Nephron progenitor cell (in vitro differentiated cells): Measurements from ENCODE around the gene FOXG1.

Source experiments
- DNase-seq: peaks from one replicate; pipeline ENCODE4 v3.0.0; 2021
- H3K27ac Mint-ChIP-seq: 2 replicates; pipeline ENCODE4 v1.8.0; 2021; ENCODE audit warnings: mild to moderate bottlenecking, moderate library complexity, mixed read lengths
- H3K27me3 Mint-ChIP-seq: 2 replicates; pipeline ENCODE4 v1.8.0; 2021; ENCODE audit warnings: mild to moderate bottlenecking, low read depth, mixed read lengths; ENCODE audit not compliant: poor library complexity
- H3K36me3 Mint-ChIP-seq: 2 replicates; pipeline ENCODE4 v1.8.0; 2021; ENCODE audit warnings: low read depth, mixed read lengths
- H3K4me1 Mint-ChIP-seq: 2 replicates; pipeline ENCODE4 v1.8.0; 2021; ENCODE audit warnings: mixed read lengths
- H3K4me3 Mint-ChIP-seq: 2 replicates; pipeline ENCODE4 v1.8.0; 2021; ENCODE audit warnings: mild to moderate bottlenecking, moderate library complexity, mixed read lengths
- H3K9me3 Mint-ChIP-seq: 2 replicates; pipeline ENCODE4 v1.8.0; 2021; ENCODE audit warnings: mild to moderate bottlenecking, moderate library complexity, mixed read lengths
- TF ChIP-seq, protein P1 (sequence below): fragments of 200-600 bp; sonication (generic); IDR thresholded peaks from 2 replicates; pipeline ENCODE4 v1.5.0; 2021; ENCODE audit warnings: antibody characterized with exemption

Gene FOXG1

DNA sequence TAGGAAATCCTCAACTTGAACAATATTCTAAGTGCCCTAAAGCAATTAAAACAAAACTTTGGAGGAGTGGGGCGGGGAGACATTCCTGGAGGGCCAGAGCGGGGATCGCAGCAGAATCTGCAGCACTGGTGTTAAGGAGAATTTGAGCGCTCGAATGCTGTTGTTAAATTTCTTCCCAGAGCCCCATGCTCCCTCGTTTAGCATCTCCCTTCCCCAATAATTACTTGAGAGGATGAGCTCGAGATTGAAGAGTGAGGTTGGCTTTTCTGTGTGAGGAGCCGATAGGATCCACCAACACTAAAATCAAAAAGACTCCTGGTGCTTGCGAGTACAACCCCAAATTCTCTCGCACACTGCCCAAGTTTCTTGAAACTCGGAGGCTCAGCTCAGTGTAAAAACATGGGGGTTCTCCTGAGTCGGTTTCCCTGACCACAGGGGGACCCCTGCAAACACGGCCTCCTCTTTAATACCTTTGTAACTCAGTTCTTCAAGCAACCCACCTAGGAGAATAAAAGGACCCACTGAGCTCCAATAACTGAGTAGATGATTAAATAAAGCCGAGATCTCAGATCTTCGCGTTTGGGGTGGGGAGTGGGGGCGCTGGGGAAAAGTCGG, 10.2 kb upstream of the FOXG1 start:
- Mint-ChIP-seq H3K36me3 (no peaks in the 10 kb centered on the region), H3K27me3 (peaks cover 83% of the 10 kb centered on the region), H3K27ac (no peak overlapping the region), H3K4me3 (no peak overlapping the region), H3K4me1 (peaks cover 15% of the 10 kb centered on the region), H3K9me3 (no peaks in the 10 kb centered on the region)
- TF ChIP-seq, protein P1, sequence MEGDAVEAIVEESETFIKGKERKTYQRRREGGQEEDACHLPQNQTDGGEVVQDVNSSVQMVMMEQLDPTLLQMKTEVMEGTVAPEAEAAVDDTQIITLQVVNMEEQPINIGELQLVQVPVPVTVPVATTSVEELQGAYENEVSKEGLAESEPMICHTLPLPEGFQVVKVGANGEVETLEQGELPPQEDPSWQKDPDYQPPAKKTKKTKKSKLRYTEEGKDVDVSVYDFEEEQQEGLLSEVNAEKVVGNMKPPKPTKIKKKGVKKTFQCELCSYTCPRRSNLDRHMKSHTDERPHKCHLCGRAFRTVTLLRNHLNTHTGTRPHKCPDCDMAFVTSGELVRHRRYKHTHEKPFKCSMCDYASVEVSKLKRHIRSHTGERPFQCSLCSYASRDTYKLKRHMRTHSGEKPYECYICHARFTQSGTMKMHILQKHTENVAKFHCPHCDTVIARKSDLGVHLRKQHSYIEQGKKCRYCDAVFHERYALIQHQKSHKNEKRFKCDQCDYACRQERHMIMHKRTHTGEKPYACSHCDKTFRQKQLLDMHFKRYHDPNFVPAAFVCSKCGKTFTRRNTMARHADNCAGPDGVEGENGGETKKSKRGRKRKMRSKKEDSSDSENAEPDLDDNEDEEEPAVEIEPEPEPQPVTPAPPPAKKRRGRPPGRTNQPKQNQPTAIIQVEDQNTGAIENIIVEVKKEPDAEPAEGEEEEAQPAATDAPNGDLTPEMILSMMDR: no peak
- no peak for DNase-seq

DNA sequence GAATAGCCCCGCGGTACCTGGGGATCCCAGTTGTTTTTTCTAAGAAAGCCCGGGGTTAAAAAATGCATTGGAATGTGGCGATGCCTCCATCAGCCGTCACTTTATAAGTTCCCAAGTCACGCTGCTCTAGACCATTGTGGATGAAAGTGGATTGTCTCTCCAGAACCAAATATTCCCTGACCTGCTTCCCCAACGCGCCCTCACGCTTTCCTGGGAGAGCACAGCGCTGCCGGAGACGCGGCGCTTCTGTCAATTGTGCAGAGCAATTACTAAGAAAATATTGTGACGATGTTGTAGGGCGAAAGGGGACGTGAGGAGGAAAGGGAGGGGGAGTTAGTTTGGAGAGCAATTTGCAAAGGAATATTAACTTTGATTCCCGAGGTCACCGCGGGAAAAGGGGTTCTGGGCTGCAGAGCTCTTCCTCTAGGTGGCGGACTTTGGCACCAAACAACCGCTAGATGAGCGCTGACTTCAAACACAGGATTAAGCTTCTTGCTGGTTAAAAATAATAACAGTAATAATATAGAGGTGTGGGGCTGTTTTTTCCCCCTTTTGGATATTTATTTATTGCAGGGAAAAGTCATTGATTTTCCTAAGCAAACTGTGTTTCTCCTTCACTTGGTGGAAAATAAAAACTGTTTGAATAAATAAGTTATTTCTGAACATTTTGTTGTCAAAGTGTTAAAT, 9.6 kb upstream of the FOXG1 start:
- DNase-seq: peak; percentile 53
- peak overlapping the region; percentile 62 for H3K4me3 Mint-ChIP-seq
- no peak overlapping the region for H3K27ac Mint-ChIP-seq

DNA sequence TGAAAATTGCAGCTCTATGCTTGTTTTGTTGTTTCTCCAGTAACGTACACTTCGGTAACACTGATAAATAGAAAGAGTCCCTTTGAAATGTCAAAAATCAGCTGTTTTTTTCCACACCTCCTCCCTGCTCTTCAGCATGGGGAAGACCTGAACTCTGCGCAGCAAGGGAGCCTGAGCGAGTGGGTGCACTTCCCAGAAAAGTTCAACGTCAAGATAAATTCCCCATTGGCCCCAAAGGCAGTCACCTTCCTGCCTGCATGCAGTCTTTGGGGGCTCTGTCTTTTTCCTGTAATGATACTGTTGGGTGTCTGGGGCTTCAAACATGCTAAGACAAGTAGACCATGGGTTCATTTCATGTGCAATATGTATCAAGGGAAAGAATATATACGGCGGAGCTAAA, 8.8 kb upstream of the FOXG1 start:
- Mint-ChIP-seq H3K4me3 (no peak overlapping the region), H3K36me3 (no peaks in the 10 kb centered on the region), H3K27ac (no peak overlapping the region), H3K27me3 (peaks cover 93% of the 10 kb centered on the region), H3K9me3 (no peaks in the 10 kb centered on the region), H3K4me1 (peaks cover 15% of the 10 kb centered on the region)
- DNase-seq: no peak
- TF ChIP-seq, protein P1: no peak

More for the DNA sequence above, 9.6 kb upstream of the FOXG1 start:
- no peaks in the 10 kb centered on the region for H3K9me3 Mint-ChIP-seq
- H3K4me1 Mint-ChIP-seq: peaks cover 15% of the 10 kb centered on the region
- H3K36me3 Mint-ChIP-seq: no peaks in the 10 kb centered on the region
- TF ChIP-seq, protein P1: peak; percentile 60
- H3K27me3 Mint-ChIP-seq: peaks cover 86% of the 10 kb centered on the region

DNA sequence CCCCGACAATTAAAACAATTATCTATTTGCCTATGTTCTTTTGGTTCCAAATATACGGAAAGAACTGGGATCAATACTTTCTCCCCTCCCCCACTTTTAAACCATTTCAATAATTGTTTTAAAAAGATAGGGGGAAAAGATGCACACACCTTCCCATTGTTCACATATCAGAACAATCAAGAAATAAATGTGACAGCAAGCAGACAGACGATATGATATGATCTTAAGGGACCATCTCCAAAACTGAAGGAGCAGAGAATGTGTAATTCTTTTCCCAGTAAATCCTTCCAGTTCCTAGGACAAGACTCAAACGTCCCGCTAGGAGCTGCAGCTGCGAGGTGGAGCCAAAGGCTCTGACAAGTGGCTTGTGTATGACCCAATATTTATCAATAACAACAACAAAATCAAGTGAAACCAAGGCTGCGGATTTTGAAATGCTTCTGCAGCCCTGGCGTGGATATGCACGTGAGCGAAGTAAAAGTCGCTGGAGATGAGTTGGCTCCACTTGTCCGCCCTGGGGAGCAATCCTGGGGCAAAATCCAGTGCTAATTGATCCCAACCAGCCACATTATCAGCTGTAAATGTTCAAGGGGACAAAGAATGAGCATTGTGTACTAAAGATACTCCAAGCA, 8.2 kb upstream of the FOXG1 start:
- H3K4me1 Mint-ChIP-seq: peaks cover 15% of the 10 kb centered on the region
- DNase-seq: no peak
- H3K4me3 Mint-ChIP-seq: no peak overlapping the region
- H3K9me3 Mint-ChIP-seq: no peaks in the 10 kb centered on the region
- peaks cover 97% of the 10 kb centered on the region for H3K27me3 Mint-ChIP-seq
- no peaks in the 10 kb centered on the region for H3K36me3 Mint-ChIP-seq
- H3K27ac Mint-ChIP-seq: no peak overlapping the region
- TF ChIP-seq, protein P1: no peak

DNA sequence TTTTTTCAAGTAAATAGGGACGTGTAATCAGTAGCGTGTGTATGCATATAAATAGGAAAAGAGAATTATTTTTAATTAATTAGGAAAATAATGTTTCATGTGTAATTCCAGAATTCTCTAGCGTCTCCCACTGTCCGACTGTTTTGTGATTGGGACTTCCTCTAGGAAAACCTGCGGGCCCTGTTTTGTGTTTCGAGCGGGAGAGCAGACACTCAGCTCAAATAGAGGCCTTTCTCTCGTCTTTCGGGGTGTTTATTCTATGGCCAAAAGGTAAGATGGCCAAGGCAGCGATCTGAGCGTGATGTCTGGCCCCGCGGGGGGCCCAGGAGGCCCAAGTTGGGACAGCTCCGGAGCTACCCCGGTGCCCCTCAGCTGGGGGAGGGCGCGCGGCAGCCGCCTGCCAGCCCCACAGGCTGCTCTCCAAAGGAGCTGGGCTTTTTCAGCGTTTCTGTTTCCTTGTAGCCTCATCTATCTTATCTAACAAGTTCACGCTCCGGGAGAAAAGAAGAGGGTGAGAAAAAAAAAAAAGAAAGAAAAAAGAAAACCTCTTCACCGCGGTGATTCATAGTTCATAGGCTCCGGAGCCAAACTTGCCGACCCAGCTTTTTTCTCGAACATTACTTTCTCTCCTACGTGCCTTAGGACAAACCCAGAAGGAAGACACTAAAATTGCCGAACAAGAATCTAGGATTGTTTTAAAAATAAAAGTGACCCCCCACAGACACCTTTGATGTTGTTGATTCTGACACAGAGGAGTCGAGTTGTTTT, 7.5 kb upstream of the FOXG1 start:
- H3K4me3 Mint-ChIP-seq: peak overlapping the region; percentile 59
- peaks cover 100% of the 10 kb centered on the region for H3K27me3 Mint-ChIP-seq
- H3K9me3 Mint-ChIP-seq: no peaks in the 10 kb centered on the region
- H3K4me1 Mint-ChIP-seq: peaks cover 17% of the 10 kb centered on the region
- no peak for DNase-seq
- TF ChIP-seq, protein P1: no peak
- no peaks in the 10 kb centered on the region for H3K36me3 Mint-ChIP-seq
- H3K27ac Mint-ChIP-seq: no peak overlapping the region
